HG03108 (cell line): ENCODE data around the gene SHB.
"Not testable (repeated sequence)": the region's sequence is repeated elsewhere in the genome, so short reads cannot be mapped to it uniquely, and the experiment has no call there.

Experiments
- ATAC-seq: cut with Tn5 transposase; IDR thresholded peaks from one replicate; pipeline ENCODE4 v1.9.1; 2021; ENCODE audit warnings: moderate library complexity; ENCODE audit not compliant: unreplicated experiment

Gene SHB

GRCh38 chr9:38064842-38065368, 4.1 kb downstream of the SHB start:
- ATAC-seq, result no peak

DNA sequence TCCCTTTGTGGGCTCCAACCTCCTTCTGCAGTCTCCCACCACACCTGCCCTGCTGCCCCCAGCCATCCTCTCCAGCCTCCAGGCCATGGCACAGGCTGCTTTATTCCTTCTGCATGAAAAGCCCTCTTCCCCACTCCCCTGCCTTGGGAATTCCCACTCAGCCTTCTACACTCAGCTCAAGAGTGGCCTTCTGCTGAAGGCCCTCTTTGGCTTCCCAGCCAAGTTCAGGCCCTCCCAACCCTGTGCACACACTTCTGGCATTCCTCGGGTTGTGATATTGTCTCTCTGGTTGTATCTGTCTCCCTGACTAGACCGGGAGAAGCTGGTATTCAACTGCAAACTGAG, 5.7 kb downstream of the SHB start:
- ATAC-seq, result no peak

GRCh38 chr9:38062498-38063362, 6.3 kb downstream of the SHB start:
- ATAC-seq, result no peak

DNA sequence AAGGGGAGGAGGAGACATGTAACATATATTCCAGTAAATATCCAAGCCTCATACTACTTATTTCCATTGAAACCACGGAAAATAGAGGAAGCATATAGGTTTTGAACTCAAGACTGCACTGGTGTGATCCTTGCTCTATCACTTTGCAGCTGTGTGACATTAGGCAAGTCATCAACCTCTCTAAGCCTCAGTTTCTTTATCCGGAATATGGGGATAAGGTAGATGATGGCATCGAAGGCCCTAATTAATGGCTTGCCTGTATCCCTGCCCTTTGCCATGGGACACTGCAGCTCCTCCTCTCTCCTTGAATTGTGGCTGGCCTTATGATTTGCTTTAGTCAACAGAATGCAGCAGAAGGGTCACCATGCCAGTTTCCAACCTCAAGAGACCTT, 6.9 kb downstream of the SHB start:
- ATAC-seq, result no peak

DNA sequence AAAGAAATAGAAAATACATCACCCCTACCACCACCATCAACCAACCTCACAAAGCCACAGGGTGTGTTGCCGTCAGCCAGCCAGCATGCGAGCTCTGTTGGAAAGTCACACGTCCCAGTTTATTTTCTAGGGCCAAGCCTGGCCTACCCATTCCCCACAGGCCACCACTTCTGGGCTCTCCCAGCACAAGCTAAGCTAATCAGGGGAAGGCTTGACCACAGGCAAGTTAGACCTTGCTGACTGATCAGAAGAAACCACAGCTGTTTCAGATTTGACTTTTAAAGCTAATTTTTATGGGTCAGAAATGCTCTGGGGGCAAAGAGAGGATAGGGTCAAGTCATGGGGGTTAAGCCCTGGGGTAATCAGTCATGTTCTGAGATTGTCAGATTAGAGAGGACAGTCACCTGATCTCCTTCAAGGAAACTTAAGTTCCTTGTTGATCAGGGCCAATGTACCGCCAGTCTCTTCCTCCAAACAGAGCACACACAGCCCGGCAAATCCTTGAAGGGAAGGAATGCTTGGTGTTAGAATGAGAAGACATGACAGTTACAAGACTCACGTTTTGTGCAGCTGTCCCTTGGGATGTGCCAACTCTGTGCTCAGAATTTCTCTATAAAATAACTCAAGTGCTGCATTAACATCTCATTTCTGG, 7.6 kb downstream of the SHB start:
- ATAC-seq, result peak; percentile 63

- ATAC-seq, result no peak
These were observed 8.3 kb downstream of the SHB start for GRCh38 chr9:38060681-38061080.

GRCh38 chr9:38059233-38059936, 9.6 kb downstream of the SHB start:
- no peak for ATAC-seq

DNA sequence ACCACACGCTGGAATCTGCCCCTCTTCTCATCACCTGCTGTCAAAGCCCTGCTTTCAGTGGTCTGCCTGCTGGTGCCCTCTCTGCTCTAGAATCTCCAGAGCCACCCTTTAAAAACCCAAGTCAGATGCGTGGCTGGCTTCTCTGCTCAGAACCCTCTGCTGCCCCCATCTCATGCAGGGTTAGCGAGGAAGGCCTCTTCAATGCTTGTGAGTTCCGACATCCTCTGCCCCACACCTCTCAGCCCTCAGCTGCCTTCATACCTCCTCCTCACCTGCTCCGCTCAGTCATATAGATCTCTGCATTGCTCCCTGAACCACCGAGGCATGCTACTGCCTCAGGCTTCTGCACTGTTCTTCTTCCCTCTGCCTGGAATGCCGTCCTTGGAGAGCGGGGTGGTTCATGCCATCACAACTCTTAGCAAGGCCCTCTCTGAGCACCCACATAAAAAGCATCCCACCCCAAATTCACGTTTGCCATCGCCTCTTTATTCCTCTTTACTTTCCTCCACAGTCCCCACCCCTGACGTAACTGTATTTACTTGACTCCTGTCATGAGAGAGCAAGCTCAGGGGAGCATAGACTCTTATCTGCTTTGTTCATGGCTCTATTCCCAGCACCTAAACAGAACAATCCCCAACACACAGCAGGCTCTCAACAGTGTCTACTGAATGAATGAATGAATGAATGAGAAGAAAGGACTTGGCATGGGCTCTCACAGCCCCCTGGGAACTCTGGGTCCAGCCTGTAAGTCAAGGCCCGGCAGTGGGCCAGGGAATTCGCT, 10.4 kb downstream of the SHB start:
- ATAC-seq, result no peak

- ATAC-seq, result peak; percentile 35
These were observed 11.4 kb downstream of the SHB start for GRCh38 chr9:38057416-38058195.

GRCh38 chr9:38054653-38055052, 14.4 kb downstream of the SHB start:
- ATAC-seq, result no peak

- no peak for ATAC-seq
These were observed 15.1 kb downstream of the SHB start for GRCh38 chr9:38053697-38054461.

DNA sequence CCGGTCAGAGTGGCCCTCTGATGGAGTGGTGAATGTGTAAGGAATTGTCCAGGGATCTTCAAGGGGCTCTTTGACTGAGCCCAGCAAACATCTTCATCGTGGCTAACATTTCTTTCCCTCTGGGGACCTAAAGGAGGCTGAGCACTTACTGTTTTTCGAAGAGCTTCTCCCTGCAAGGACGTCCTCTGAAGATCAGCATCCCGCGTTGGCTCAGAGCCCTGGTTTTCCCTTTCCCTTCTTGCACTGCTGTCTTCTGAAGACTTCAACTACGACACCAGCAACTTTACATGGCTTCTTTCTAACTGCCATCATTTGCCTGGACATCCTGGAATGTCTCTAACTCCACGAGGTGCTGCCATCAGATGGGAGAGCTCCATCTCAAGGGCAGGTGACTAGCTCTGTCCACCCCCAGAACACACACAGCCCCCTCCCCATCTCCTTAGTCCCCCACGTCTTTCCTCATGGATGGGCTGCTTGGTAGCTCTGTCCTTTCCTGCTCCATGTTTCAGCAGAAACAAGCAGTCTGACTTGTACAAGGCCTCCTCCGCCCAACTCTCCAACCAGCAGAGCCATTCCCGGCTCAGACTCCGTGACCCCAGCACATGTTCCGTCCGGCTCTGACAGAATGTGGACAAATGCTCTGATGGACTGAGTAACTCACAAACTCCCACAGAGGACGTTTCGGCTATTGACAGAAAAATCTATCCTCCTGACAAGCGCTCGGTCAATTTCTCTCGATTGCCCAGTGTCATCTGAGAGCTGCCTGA, 17.1 kb downstream of the SHB start:
- no peak for ATAC-seq

GRCh38 chr9:38048316-38048969, 20.6 kb downstream of the SHB start:
- no peak for ATAC-seq

- no peak for ATAC-seq
These were observed 21.5 kb downstream of the SHB start for GRCh38 chr9:38047301-38048251.

GRCh38 chr9:38046661-38047300, 22.2 kb downstream of the SHB start:
- no peak for ATAC-seq

DNA sequence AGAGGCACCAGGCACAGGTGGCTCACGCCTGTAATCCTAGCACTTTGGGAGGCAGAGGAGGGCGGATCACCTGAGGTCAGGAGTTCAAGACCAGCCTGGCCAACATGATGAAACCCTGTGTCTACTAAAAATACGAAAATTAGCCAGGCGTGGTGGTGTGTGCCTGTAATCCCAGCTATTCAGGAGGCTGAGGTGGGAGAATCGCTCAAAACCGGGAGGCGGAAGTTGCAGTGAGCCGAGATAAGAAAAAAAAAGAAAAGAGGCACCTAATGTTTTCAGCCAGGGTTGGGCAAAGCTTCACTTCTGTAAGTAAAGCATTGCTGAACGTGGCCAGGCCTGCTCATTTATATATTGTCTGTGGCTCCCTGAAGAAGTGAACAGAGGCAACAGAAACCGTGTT, 23.1 kb downstream of the SHB start:
- ATAC-seq, result not testable (repeated sequence)

GRCh38 chr9:38044706-38045105, 24.3 kb downstream of the SHB start:
- no peak for ATAC-seq
